Measurements from ENCODE around the gene PTTG1IP.
"Not testable (repeated sequence)": the region's sequence is repeated elsewhere in the genome, so short reads cannot be mapped to it uniquely, and the experiment has no call there.

Gene PTTG1IP

GRCh38 chr21:44845418-44846223 lies 27.9 kb downstream of the PTTG1IP start:
- peak; percentile 90 for DNase-seq (ENCODE audit: low spot score)

GRCh38 chr21:44844256-44844655 lies 29.2 kb downstream of the PTTG1IP start:
- DNase-seq (ENCODE audit: low spot score), result peak; percentile 65

GRCh38 chr21:44842721-44843445 lies 30.6 kb downstream of the PTTG1IP start:
- DNase-seq (ENCODE audit: low spot score), result no peak

DNA sequence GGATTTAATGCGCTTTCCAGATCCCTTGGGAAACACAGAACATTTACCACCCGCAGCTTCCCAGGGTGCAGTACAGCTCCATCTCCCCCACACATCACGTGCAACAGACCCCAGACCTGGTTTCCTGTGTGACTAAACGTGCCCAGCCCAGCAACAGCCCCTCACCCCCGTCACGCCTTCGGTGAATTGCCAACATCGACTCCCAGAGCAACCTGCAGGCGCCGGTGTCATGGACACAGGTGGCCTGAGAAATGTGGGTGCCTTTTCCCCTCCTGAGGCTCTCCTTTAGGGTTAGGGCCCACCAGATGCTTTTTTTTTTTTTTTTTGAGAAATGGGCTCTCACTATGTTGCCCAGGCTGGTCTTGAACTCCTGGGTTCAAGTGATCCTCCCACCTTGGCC lies 31.4 kb downstream of the PTTG1IP start:
- no peak for DNase-seq (ENCODE audit: low spot score)

DNA sequence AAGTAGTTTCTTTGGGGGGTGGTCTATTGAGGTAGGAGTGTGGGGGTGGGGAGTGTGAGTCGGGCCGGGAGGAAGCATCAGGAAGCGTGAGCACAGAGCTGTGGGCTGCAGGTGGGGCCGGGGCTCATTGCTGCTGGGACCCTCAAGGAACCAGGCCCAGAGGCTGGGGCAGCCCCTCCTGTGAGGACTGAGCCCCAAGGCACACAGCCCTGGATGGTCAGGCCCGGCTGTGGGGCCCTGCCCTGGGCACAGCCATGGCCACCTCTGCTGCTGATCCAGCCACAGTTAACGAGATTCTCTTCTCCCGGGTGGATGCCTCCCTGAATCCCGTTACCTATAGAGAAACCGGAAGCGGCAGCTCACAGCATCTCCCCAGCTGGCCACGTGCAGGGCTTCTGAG lies 32.7 kb downstream of the PTTG1IP start:
- DNase-seq (ENCODE audit: low spot score), result no peak

- no peak for DNase-seq (ENCODE audit: low spot score)
These were observed 34.5 kb downstream of the PTTG1IP start for GRCh38 chr21:44838951-44839350.

DNA sequence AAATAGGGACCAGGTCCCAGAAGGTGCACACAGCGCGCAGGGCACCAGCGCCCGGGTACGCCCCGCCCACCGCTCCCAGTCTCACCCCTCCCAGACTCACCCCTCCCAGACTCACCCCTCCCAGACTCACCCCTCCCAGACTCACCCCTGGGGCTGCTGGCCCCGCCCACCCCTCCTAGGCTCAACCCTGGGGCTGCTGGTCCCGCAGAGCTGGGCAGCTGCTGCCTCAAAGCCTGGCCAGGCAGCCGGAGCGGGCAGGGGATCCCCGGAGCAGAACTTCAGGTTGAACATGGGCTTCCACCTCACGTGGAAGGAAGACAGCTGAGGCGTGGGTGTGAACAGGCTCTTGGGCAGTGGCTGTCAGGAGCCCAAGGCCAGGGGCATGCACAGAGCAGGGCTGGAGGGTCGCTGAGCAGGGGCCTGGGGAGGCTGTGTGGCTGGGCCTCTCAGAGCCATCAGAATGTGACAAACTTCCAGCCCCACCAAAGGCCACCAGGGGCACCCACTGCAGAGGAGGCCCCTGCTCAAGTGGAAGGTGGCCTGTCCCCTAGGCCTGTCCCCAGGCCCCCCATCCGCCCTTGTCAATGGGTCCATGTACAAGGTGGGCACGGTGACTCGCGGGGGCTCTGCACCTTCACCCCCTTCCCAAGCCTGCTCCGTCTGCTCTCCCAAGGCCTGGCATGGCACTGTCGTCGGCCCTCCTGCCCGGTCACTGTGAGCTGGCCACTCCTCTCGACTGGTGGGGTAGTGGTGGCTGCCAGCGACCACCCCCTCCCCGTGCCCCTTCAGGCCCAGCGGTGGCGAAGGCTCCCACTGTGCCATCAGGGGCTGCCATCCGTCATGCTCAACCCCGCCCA lies 35.2 kb downstream of the PTTG1IP start:
- DNase-seq (ENCODE audit: low spot score), result peak; percentile 45

DNA sequence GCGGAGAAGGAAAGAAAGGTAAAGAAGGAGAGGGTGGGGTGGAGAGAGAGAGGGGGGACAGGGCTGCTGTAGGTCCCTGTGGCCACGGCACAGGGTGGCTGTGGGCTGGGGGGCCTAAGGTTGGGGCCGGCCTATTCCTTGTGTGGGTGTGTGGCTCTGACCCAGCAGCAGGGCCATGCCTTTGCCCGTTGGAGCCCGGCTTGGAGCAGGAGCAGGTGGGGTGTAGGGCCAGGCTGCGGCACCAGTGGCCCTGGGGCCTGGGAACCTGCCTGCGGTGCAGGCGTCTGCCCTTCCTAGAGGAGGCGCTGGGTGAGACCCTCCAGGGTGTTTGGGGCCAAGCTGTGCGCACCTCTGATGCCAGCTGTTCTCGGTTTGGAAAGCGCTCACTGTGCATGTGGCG lies 36.0 kb downstream of the PTTG1IP start:
- no peak for DNase-seq (ENCODE audit: low spot score)

GRCh38 chr21:44836666-44837471 lies 36.6 kb downstream of the PTTG1IP start:
- DNase-seq (ENCODE audit: low spot score), result peak; percentile 43

DNA sequence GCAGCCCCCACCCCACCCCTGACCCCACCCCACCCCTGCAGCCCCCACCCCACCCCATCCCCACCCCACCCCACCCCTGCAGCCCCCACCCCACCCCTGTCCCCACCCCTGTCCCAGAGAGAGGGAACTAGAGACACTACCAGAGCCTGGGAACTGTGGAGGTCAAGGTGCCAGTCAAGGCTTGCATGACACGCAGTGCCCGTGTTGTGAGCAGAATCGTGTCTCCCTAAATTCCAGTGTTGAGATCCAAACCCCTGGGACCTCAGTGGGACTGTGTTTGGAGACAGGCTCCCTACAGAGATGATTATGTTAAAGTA lies 37.2 kb downstream of the PTTG1IP start:
- no peak for DNase-seq (ENCODE audit: low spot score)

DNA sequence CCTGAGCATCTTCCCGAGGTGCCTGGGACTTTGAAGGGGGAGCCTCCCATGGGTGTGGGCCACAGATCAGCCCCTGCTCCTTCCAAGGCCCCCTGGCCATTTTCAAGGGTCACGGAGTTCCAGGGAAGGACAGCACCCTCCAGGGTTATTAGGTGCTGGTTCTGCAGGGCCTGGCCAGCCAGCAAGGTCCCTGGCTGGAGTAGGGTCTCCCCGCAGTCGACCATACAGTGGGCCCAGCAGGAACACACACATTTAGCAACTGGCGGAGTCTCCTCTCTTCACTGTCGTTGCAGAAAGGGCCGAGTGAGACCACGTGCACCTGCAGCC lies 37.9 kb downstream of the PTTG1IP start:
- DNase-seq (ENCODE audit: low spot score), result no peak

DNA sequence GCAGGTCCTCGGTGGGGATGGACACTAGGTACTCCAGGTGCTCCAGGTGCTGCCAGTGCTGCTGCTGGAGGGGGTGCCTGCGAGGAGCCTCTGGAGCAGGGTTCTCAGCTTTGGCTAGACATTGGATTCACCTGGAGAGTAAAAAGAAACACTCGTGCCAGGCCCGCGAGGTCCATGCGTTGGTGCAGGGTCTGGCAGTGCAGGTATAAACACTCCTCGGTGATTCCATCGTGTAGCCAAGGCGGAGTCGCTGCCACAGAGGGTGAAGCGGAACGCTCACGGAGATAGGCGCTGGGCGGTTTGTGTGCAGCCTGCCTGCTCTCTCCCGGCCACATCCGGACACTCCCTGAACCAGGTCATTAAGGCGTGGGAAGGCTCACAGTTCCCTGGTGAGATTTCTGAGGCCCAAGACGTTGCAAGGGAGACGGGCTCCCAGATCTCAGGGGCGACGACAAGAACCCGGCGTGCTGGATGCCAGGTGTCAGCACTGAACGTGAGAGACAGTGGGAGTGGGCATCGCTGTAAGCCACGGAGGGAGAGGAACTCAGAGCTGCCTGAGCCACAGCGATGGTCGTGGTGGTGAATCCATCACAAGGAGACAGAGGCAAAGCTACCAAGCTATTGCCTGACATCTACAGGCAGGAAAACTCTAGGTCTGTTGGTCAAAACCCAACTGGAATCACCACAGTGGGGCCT lies 38.4 kb downstream of the PTTG1IP start:
- no peak for DNase-seq (ENCODE audit: low spot score)

DNA sequence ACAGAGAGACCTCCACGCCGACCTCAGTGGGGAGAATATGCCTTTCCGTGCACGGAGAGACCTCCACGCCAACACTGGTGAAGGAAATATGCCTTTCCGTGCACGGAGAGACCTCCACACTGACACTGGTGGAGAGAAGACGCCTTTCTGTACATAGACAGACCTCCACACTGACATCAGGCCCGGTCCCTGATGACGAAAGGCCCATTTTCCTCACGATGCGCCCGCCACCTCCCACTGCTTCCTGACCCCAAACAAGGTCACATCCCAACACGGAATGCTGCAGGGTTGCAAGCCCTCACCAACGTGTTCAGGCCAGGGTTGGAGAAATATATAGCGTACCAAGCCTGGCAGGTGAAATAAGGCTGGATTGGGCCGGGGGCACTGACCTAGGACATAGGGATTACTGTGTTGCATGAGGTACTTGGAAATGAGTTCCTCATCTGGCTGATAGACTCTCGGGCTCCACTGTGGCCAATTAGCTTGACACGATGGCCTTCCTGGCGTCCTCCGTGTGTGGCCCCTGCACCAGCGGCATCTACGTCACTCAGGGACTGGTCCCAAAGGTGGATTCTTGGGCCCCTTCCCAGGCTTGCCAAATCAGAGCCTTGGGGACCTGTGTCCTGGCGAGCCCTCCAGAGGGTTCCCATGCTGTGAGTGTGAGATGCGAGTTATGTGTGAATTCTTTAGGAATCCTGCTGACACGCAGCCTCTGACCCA lies 39.1 kb downstream of the PTTG1IP start:
- no peak for DNase-seq (ENCODE audit: low spot score)

DNA sequence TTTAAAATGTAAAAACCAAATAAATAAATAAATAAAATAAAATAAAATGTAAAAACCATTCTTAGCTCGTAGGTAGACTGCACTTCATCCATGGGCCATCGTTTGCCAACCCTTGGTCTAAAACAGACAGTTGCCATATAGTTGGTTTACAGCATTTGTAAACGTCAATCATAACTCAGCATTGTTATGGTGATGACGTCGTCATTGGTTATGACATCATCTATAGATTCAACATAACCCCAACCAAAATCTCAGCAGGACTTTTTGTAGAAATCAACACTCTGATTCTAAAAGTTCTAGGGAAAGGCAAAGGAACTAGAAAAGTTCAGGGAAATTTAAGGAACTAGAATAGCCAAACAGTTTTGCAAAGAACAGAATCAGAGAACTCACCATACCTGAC lies 39.8 kb downstream of the PTTG1IP start:
- no peak for DNase-seq (ENCODE audit: low spot score)

DNA sequence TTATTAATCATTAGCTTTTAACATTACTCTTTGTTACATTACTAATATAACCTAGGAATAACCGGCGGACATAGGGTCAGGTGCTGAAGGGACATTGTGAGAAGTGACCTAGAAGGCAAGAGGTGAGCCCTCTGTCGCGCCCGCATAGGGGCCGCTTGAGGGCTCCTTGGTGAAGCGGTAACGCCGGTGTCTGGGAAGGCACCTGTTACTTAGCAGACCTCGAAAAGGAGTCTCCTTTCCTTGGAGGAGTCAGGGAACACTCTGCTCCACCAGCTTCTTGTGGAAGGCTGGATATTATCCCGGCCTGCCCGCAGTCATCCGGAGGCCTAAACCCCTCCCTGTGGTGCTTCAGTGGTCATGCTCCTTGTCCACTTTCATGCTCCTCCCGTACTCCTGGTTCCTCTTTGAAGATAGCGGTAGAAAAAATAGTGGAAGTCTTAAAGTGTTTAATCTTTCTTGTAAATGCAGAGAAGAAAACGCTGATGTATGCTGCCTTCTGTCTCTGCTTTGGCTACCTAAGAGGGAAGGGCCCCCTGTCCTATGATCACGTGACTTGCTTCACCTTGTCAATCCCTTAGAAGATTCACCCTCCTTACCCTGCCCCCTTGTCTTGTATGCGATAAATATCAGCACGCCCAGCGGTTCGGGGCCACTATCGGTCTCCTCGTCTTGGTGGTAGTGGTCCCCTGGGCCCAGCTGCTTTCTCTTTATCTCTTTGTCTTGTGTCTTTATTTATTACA lies 40.8 kb downstream of the PTTG1IP start:
- DNase-seq (ENCODE audit: low spot score), result not testable (repeated sequence)

GRCh38 chr21:44831227-44831860 lies 42.1 kb downstream of the PTTG1IP start:
- DNase-seq (ENCODE audit: low spot score), result no peak

- no peak for DNase-seq (ENCODE audit: low spot score)
These were observed 43.9 kb downstream of the PTTG1IP start for GRCh38 chr21:44829507-44830092.

DNA sequence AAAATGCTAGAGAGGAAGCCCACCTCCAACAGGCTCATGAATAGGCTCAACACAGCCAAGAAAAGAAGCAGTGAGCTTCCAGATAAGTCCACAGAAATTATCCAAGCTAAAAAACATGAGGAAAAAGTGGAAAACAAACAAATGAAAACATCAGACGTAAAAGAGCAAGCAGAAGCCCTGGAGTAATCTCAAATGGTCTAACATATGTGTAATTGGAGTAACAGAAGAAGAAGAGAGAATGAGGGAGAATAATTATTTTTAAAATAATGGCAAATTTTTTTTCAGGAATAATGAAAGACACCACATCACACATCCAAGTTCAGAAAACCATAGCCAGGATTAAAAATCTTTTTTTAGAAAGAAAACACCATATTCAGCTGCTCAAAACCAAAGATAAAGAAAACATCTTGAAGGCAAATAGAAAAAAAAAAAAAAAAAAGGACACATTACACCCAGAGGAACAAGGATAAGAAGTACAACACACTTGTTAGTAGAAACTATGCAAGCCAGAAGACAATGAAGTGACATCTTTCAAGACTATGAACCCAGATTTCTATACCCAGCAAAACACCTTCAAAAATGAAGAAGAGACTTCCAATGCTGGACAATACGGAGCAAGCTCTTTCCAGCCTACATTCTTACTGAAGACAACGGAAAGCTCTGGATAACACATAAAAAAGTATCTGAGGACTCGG lies 45.0 kb downstream of the PTTG1IP start:
- no peak for DNase-seq (ENCODE audit: low spot score)

Data from ecto neural progenitor cell (in vitro differentiated cells).